ENCODE data around the gene ENTREP1.
"Not testable (repeated sequence)": the region's sequence is repeated elsewhere in the genome, so short reads cannot be mapped to it uniquely, and the experiment has no call there.

The ENTREP1 gene

DNA sequence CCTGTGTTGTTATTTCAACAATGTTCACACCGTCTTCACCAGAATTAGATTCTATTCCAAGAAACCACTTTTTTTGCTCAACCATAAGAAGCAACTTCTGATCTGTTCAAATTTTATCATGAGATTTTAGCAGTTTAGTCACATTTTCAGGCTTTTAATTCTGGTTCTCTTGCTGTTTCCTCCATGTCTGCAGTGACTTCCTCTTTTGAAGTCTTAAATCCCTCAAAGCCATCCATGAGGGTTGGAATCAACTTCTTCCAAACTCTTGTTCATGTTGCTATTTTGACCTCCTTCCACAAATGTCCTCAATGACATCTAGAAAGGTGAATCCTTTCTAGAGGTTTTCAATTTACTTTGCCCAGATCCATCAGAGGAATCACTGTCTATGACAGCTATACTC is 25.7 kb upstream of the ENTREP1 start:
- TF ChIP-seq CSDC2 (CRISPR knock-in tag; IDR thresholded peaks at IDR 0.05): no peak
- TF ChIP-seq, protein P1, sequence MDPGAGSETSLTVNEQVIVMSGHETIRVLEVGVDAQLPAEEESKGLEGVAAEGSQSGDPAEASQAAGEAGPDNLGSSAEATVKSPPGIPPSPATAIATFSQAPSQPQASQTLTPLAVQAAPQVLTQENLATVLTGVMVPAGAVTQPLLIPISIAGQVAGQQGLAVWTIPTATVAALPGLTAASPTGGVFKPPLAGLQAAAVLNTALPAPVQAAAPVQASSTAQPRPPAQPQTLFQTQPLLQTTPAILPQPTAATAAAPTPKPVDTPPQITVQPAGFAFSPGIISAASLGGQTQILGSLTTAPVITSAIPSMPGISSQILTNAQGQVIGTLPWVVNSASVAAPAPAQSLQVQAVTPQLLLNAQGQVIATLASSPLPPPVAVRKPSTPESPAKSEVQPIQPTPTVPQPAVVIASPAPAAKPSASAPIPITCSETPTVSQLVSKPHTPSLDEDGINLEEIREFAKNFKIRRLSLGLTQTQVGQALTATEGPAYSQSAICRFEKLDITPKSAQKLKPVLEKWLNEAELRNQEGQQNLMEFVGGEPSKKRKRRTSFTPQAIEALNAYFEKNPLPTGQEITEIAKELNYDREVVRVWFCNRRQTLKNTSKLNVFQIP (CRISPR knock-in tag; IDR thresholded peaks at IDR 0.05; ENCODE audit: borderline replicate concordance, low read depth): no peak
- no peak for TF ChIP-seq ZC3H10 (CRISPR knock-in tag; IDR thresholded peaks at IDR 0.05)
- TF ChIP-seq PPARA (CRISPR knock-in tag; IDR thresholded peaks at IDR 0.05; ENCODE audit: borderline replicate concordance): no peak
- no peak for TF ChIP-seq ZFP30 (CRISPR knock-in tag; IDR thresholded peaks at IDR 0.05)
- TF ChIP-seq, protein P2, sequence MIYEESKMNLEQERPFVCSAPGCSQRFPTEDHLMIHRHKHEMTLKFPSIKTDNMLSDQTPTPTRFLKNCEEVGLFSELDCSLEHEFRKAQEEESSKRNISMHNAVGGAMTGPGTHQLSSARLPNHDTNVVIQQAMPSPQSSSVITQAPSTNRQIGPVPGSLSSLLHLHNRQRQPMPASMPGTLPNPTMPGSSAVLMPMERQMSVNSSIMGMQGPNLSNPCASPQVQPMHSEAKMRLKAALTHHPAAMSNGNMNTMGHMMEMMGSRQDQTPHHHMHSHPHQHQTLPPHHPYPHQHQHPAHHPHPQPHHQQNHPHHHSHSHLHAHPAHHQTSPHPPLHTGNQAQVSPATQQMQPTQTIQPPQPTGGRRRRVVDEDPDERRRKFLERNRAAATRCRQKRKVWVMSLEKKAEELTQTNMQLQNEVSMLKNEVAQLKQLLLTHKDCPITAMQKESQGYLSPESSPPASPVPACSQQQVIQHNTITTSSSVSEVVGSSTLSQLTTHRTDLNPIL (CRISPR knock-in tag; IDR thresholded peaks at IDR 0.05; ENCODE audit: low read depth): no peak
- no peak for ATAC-seq

DNA sequence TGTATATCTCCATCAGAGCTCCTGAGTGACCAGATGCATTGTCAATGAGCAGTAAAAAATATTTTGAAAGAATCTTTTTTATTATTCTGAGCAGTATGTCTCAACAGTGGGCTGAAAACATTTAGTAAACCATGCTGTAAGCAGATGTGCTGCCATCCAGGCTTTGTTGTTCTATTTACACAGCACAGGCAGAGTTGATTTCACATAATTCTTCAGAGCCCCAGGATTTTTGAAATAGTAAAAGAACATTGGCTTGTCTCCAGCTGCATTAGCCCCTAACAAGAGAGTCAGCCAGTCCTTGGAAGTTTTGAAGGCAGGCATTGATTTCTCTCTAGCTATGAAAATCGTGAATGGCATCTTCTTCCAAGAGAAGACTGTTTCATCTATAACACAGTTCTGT is 25.2 kb upstream of the ENTREP1 start:
- ATAC-seq: no peak
- TF ChIP-seq, protein P3, sequence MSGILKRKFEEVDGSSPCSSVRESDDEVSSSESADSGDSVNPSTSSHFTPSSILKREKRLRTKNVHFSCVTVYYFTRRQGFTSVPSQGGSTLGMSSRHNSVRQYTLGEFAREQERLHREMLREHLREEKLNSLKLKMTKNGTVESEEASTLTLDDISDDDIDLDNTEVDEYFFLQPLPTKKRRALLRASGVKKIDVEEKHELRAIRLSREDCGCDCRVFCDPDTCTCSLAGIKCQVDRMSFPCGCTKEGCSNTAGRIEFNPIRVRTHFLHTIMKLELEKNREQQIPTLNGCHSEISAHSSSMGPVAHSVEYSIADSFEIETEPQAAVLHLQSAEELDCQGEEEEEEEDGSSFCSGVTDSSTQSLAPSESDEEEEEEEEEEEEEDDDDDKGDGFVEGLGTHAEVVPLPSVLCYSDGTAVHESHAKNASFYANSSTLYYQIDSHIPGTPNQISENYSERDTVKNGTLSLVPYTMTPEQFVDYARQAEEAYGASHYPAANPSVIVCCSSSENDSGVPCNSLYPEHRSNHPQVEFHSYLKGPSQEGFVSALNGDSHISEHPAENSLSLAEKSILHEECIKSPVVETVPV (CRISPR knock-in tag; IDR thresholded peaks at IDR 0.05): no peak
- TF ChIP-seq ESRRG (CRISPR knock-in tag; IDR thresholded peaks at IDR 0.05) (no peak), PATZ1 (CRISPR knock-in tag; IDR thresholded peaks at IDR 0.05; ENCODE audit: borderline replicate concordance) (no peak), CSDC2 (CRISPR knock-in tag; IDR thresholded peaks at IDR 0.05) (no peak)

GRCh38 chr9:69303331-69303730 is 21.7 kb upstream of the ENTREP1 start:
- ATAC-seq: no peak
- TF ChIP-seq RARB (CRISPR knock-in tag; IDR thresholded peaks at IDR 0.05): no peak
- no peak for TF ChIP-seq ZNF565 (CRISPR knock-in tag; conservative IDR thresholded peaks at IDR 0.05; ENCODE audit: low read depth)
- TF ChIP-seq ARNTL (CRISPR knock-in tag; IDR thresholded peaks at IDR 0.05; ENCODE audit: borderline replicate concordance, low read depth): no peak
- no peak for TF ChIP-seq PATZ1 (CRISPR knock-in tag; IDR thresholded peaks at IDR 0.05; ENCODE audit: borderline replicate concordance)
- no peak for TF ChIP-seq PPARA (CRISPR knock-in tag; IDR thresholded peaks at IDR 0.05; ENCODE audit: borderline replicate concordance)
- no peak for TF ChIP-seq ESRRG (CRISPR knock-in tag; IDR thresholded peaks at IDR 0.05)
- TF ChIP-seq, protein P4, sequence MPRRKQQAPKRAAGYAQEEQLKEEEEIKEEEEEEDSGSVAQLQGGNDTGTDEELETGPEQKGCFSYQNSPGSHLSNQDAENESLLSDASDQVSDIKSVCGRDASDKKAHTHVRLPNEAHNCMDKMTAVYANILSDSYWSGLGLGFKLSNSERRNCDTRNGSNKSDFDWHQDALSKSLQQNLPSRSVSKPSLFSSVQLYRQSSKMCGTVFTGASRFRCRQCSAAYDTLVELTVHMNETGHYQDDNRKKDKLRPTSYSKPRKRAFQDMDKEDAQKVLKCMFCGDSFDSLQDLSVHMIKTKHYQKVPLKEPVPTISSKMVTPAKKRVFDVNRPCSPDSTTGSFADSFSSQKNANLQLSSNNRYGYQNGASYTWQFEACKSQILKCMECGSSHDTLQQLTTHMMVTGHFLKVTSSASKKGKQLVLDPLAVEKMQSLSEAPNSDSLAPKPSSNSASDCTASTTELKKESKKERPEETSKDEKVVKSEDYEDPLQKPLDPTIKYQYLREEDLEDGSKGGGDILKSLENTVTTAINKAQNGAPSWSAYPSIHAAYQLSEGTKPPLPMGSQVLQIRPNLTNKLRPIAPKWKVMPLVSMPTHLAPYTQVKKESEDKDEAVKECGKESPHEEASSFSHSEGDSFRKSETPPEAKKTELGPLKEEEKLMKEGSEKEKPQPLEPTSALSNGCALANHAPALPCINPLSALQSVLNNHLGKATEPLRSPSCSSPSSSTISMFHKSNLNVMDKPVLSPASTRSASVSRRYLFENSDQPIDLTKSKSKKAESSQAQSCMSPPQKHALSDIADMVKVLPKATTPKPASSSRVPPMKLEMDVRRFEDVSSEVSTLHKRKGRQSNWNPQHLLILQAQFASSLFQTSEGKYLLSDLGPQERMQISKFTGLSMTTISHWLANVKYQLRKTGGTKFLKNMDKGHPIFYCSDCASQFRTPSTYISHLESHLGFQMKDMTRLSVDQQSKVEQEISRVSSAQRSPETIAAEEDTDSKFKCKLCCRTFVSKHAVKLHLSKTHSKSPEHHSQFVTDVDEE (CRISPR knock-in tag; IDR thresholded peaks at IDR 0.05): no peak
- no peak for TF ChIP-seq SNAI2 (CRISPR knock-in tag; IDR thresholded peaks at IDR 0.05)
- no peak for TF ChIP-seq TCF4 (CRISPR knock-in tag; IDR thresholded peaks at IDR 0.05; ENCODE audit: borderline replicate concordance)
- TF ChIP-seq, protein P1 (CRISPR knock-in tag; IDR thresholded peaks at IDR 0.05; ENCODE audit: borderline replicate concordance, low read depth): no peak

DNA sequence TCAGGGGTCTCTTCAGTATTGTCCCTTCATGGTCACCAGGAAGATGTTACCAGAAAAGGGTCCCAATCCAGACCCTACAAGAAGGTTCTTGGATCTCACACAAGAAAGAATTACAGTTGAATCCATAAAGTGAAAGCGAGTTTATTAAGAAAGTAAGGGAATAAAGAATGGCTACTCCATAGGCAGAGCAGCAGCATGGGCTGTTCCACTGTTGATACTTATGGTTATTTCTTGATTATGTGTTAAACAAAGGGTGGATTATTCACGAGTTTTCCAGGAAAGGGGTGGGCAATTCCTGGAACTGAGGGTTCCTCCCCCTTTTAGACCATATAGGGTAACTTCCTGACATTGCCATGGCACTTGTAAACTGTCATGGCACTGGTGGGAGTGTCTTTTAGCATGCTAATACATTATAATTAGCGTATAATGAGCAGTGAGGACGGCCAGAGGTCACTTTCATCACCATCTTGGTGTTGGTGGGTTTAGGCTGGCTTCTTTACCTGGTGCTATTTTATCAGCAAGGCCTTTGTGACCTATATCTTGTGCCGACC is 18.0 kb upstream of the ENTREP1 start:
- not testable (repeated sequence) for ATAC-seq
